ENCODE data around the gene HOMER3.
"Not testable (repeated sequence)": the region's sequence is repeated elsewhere in the genome, so short reads cannot be mapped to it uniquely, and the experiment has no call there.

The HOMER3 gene

GRCh38 chr19:18952364-18953003 lies 11.5 kb upstream of the HOMER3 start:
- not testable (repeated sequence) for DNase-seq

GRCh38 chr19:18951721-18952281 lies 10.8 kb upstream of the HOMER3 start:
- DNase-seq, result no peak

GRCh38 chr19:18949858-18950257 lies 8.8 kb upstream of the HOMER3 start:
- no peak for DNase-seq

- no peak for DNase-seq
Observed at GRCh38 chr19:18948976-18949356, 7.9 kb upstream of the HOMER3 start.

GRCh38 chr19:18948075-18948975 lies 7.3 kb upstream of the HOMER3 start:
- no peak for DNase-seq

- DNase-seq, result no peak
Observed at GRCh38 chr19:18946918-18947317, 5.9 kb upstream of the HOMER3 start.

GRCh38 chr19:18946335-18946734 lies 5.3 kb upstream of the HOMER3 start:
- no peak for DNase-seq

GRCh38 chr19:18945297-18945696 lies 4.3 kb upstream of the HOMER3 start:
- DNase-seq, result no peak

GRCh38 chr19:18943465-18943864 lies 2.4 kb upstream of the HOMER3 start:
- no peak for DNase-seq

- DNase-seq, result no peak
Observed at GRCh38 chr19:18942692-18943091, 1.7 kb upstream of the HOMER3 start.

GRCh38 chr19:18941628-18942354 lies 774 bp upstream of the HOMER3 start:
- no peak for DNase-seq

- DNase-seq, result no peak
Observed at GRCh38 chr19:18939922-18940768, 872 bp downstream of the HOMER3 start.

- DNase-seq, result no peak
Observed at GRCh38 chr19:18939163-18939562, 1.9 kb downstream of the HOMER3 start.

GRCh38 chr19:18933297-18933696 lies 7.7 kb downstream of the HOMER3 start:
- DNase-seq, result no peak

GRCh38 chr19:18932216-18932841 lies 8.7 kb downstream of the HOMER3 start:
- DNase-seq, result no peak

GRCh38 chr19:18931316-18932162 lies 9.5 kb downstream of the HOMER3 start:
- DNase-seq, result no peak

GRCh38 chr19:18929311-18929710 lies 11.7 kb downstream of the HOMER3 start:
- no peak for DNase-seq

GRCh38 chr19:18928018-18928805 lies 12.8 kb downstream of the HOMER3 start:
- no peak for DNase-seq

- no peak for DNase-seq
Observed at GRCh38 chr19:18924684-18925213, 16.3 kb downstream of the HOMER3 start.

Data from NCI-H1694 treated with DMSO at 0.1 percent for 48 hours (cell line).